Measurements from ENCODE around the gene LCMT1.
"Not testable (repeated sequence)": the region's sequence is repeated elsewhere in the genome, so short reads cannot be mapped to it uniquely, and the experiment has no call there.

The LCMT1 gene

DNA sequence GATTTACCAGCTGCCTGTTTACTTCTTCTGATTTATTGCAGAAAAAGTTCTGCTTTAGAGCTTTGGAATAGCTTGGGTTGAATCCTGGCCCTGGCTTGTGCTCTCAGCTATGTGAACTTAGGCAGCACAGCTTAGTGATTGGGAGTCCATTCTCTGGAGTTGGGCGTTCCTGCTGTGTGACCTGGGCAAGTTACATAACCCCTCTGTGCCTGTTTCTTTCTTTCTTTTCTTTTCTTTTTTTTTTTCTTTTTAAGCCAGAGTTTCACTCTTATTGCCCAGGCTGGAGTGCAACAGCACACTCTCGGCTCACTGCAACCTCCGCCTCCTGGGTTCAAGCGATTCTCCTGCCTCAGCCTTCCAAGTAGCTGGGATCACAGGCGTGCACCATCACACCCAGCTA lies 53.7 kb downstream of the LCMT1 start:
- Histone ChIP-seq H3K4me2 (ENCODE audit: low read length) (no peak overlapping the region), H3K27ac (ENCODE audit: low read length) (no peak overlapping the region), H3K9me3 (ENCODE audit: insufficient read depth, low read length) (no peaks in the 10 kb centered on the region), H3K27me3 (ENCODE audit: low read depth, low read length) (no peaks in the 10 kb centered on the region), H3K36me3 (replicated peaks; ENCODE audit: low read depth, low read length) (peaks cover 23% of the 10 kb centered on the region), H3K79me2 (ENCODE audit: low read length) (no peaks in the 10 kb centered on the region), H4K20me1 (ENCODE audit: insufficient read depth, low read length) (no peaks in the 10 kb centered on the region), H2AFZ (ENCODE audit: low read depth, low read length) (no peak overlapping the region), H3K4me3 (ENCODE audit: low read length) (no peak overlapping the region), H3K4me1 (ENCODE audit: low read length) (no peaks in the 10 kb centered on the region), H3K9ac (ENCODE audit: low read length) (no peak overlapping the region)
- TF ChIP-seq, protein P1, sequence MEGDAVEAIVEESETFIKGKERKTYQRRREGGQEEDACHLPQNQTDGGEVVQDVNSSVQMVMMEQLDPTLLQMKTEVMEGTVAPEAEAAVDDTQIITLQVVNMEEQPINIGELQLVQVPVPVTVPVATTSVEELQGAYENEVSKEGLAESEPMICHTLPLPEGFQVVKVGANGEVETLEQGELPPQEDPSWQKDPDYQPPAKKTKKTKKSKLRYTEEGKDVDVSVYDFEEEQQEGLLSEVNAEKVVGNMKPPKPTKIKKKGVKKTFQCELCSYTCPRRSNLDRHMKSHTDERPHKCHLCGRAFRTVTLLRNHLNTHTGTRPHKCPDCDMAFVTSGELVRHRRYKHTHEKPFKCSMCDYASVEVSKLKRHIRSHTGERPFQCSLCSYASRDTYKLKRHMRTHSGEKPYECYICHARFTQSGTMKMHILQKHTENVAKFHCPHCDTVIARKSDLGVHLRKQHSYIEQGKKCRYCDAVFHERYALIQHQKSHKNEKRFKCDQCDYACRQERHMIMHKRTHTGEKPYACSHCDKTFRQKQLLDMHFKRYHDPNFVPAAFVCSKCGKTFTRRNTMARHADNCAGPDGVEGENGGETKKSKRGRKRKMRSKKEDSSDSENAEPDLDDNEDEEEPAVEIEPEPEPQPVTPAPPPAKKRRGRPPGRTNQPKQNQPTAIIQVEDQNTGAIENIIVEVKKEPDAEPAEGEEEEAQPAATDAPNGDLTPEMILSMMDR (IDR thresholded peaks at IDR 0.05; ENCODE audit: low read depth, low read length), result no peak
- no peak for TF ChIP-seq EZH2phosphoT487 (IDR thresholded peaks at IDR 0.05; ENCODE audit: low read depth)

DNA sequence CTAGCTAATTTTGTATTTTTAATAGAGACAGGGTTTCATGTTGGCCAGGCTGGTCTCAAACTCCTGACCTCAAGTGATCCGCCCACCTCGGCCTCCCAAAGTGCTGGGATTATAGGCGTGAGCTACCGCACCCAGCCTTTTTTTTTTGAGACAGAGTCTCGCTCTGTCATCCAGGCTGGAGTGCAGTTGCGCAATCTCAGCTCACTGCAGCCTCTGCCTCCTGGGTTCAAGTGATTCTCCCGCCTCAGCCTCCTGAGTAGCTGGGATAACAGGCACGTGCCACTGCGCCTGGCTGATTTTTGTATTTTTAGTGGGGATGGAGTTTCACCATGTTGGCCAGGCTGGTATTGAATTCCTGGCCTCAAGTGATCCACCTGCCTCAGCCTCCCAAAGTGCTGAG lies 56.4 kb downstream of the LCMT1 start:
- H4K20me1 ChIP-seq (ENCODE audit: insufficient read depth, low read length); H3K4me3 ChIP-seq (ENCODE audit: low read length); H3K4me2 ChIP-seq (ENCODE audit: low read length); H3K4me1 ChIP-seq (ENCODE audit: low read length); H3K9me3 ChIP-seq (ENCODE audit: insufficient read depth, low read length); H3K27me3 ChIP-seq (ENCODE audit: low read depth, low read length); H3K9ac ChIP-seq (ENCODE audit: low read length); H3K79me2 ChIP-seq (ENCODE audit: low read length); H2AFZ ChIP-seq (ENCODE audit: low read depth, low read length); H3K27ac ChIP-seq (ENCODE audit: low read length): not testable (repeated sequence)
- H3K36me3 ChIP-seq (replicated peaks; ENCODE audit: low read depth, low read length), result peaks cover 25% of the 10 kb centered on the region

DNA sequence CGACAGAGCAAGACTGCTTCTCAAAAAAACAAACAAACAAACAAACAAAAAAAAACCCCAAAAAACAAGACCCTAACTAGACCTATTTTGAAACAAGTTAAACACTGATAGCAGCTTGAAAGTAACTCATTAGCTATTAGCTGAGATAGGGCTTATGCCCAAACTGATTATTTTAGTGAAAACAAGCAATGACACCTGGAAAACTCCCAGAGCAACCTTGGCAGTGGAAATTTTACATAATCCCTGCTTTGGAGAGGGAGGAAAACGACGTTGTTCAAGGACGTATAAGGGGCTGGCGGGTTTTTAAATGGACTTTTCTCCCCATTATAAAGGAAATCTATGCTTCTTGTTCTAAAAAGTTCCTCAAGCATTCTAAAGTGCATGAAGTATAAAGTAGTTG lies 59.8 kb downstream of the LCMT1 start:
- TF ChIP-seq, protein P1 (IDR thresholded peaks at IDR 0.05; ENCODE audit: low read depth, low read length), result no peak
- no peak for TF ChIP-seq EZH2phosphoT487 (IDR thresholded peaks at IDR 0.05; ENCODE audit: low read depth)
- H3K4me1 ChIP-seq (ENCODE audit: low read length), result no peaks in the 10 kb centered on the region
- no peaks in the 10 kb centered on the region for H3K9me3 ChIP-seq (ENCODE audit: insufficient read depth, low read length)
- no peak overlapping the region for H3K4me2 ChIP-seq (ENCODE audit: low read length)
- no peak overlapping the region for H3K4me3 ChIP-seq (ENCODE audit: low read length)
- H2AFZ ChIP-seq (ENCODE audit: low read depth, low read length), result no peak overlapping the region
- H3K27ac ChIP-seq (ENCODE audit: low read length), result no peak overlapping the region
- H3K79me2 ChIP-seq (ENCODE audit: low read length), result no peaks in the 10 kb centered on the region
- peaks cover 18% of the 10 kb centered on the region for H3K36me3 ChIP-seq (replicated peaks; ENCODE audit: low read depth, low read length)
- no peaks in the 10 kb centered on the region for H3K27me3 ChIP-seq (ENCODE audit: low read depth, low read length)
- no peak overlapping the region for H3K9ac ChIP-seq (ENCODE audit: low read length)
- H4K20me1 ChIP-seq (ENCODE audit: insufficient read depth, low read length), result no peaks in the 10 kb centered on the region

DNA sequence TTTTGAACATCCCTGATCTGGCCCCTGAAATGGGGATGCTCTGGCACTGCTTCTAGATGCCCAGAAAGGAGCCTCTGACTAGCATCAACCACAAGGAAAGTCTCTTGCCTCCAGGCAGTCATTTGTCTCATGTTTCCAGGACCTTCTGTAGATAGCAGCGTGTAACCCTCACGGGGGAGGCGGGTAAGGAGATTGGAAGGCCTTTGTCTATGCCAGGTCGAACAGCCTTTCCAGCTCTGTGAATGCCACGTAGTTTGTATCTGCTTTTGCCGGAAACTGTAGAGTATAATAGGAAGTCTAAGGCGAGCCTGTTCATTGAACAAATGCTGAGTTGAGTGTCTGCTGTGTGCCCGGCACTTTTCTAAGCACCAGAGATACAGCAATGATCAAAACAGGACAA lies 61.3 kb downstream of the LCMT1 start:
- no peak overlapping the region for H2AFZ ChIP-seq (ENCODE audit: low read depth, low read length)
- no peak for TF ChIP-seq EZH2phosphoT487 (IDR thresholded peaks at IDR 0.05; ENCODE audit: low read depth)
- TF ChIP-seq, protein P1 (IDR thresholded peaks at IDR 0.05; ENCODE audit: low read depth, low read length), result no peak
- H3K36me3 ChIP-seq (replicated peaks; ENCODE audit: low read depth, low read length), result peaks cover 13% of the 10 kb centered on the region
- H3K79me2 ChIP-seq (ENCODE audit: low read length), result no peaks in the 10 kb centered on the region
- no peaks in the 10 kb centered on the region for H4K20me1 ChIP-seq (ENCODE audit: insufficient read depth, low read length)
- no peaks in the 10 kb centered on the region for H3K27me3 ChIP-seq (ENCODE audit: low read depth, low read length)
- no peak overlapping the region for H3K4me3 ChIP-seq (ENCODE audit: low read length)
- H3K9me3 ChIP-seq (ENCODE audit: insufficient read depth, low read length), result no peaks in the 10 kb centered on the region
- no peak overlapping the region for H3K4me2 ChIP-seq (ENCODE audit: low read length)
- H3K27ac ChIP-seq (ENCODE audit: low read length), result no peak overlapping the region
- H3K9ac ChIP-seq (ENCODE audit: low read length), result no peak overlapping the region
- no peaks in the 10 kb centered on the region for H3K4me1 ChIP-seq (ENCODE audit: low read length)

DNA sequence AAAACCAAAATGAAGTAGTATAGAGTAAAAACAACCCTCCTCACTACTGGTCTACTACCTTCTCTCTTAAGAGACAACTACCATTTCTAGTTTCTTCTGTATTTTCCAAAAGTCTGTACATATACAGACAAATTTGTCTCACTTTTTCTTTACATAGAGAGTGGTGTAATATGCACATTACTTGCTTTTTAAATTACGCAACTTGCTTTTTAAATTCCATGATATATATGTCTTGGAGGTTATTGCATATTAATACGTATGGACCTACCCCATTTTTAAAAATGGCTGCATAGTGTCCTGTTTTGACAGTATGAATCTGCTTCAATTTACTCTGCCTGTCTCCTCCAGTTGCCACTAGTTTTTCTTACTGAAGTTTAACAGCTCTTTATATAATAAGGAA lies 62.7 kb downstream of the LCMT1 start:
- Histone ChIP-seq H3K4me2 (ENCODE audit: low read length) (no peak overlapping the region), H3K4me1 (ENCODE audit: low read length) (no peaks in the 10 kb centered on the region), H3K9me3 (ENCODE audit: insufficient read depth, low read length) (no peaks in the 10 kb centered on the region), H3K9ac (ENCODE audit: low read length) (no peak overlapping the region), H3K27ac (ENCODE audit: low read length) (no peak overlapping the region), H3K27me3 (ENCODE audit: low read depth, low read length) (no peaks in the 10 kb centered on the region), H4K20me1 (ENCODE audit: insufficient read depth, low read length) (no peaks in the 10 kb centered on the region), H3K79me2 (ENCODE audit: low read length) (no peaks in the 10 kb centered on the region), H3K4me3 (ENCODE audit: low read length) (no peak overlapping the region), H2AFZ (ENCODE audit: low read depth, low read length) (no peak overlapping the region), H3K36me3 (replicated peaks; ENCODE audit: low read depth, low read length) (peaks cover 12% of the 10 kb centered on the region)
- TF ChIP-seq, protein P1 (IDR thresholded peaks at IDR 0.05; ENCODE audit: low read depth, low read length), result no peak
- TF ChIP-seq EZH2phosphoT487 (IDR thresholded peaks at IDR 0.05; ENCODE audit: low read depth), result no peak

Data from OCI-LY3 (cell line).